ENCODE measurements around the gene CCDC30.

The CCDC30 gene

DNA sequence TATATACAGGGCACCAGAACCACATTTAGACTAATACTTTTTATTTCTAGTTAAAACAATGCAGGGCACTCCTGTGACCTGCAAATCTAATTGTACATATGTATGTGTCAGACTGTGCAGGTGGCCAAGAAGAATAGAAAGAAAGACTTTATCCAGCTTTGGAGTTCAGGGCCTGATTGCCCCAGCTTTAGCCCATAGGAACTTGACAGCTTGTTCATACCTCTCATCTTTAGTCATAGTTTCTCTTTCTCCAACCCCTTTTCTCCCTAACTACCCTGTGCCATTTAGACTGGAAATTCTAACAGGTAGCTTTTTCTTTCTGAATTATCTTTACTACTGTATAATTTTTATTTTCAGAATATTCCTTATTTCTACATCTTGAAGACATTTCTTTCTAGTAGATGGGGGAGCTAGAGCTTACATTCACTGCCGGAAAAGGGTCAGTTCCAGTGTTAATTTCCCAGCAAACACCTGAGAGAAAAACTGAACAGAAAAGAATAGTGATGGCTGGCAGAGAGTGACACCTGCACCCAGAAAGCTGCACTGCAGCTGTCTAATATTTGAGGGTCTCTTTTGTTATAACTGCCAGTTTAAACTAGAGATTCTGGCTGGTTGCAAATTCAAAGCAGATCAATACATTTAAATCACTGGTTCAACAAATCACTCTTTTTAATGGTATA lies 227.5 kb downstream of the CCDC30 start:
- DNase-seq (ENCODE audit: low read depth in 2 of 2), result no peak

DNA sequence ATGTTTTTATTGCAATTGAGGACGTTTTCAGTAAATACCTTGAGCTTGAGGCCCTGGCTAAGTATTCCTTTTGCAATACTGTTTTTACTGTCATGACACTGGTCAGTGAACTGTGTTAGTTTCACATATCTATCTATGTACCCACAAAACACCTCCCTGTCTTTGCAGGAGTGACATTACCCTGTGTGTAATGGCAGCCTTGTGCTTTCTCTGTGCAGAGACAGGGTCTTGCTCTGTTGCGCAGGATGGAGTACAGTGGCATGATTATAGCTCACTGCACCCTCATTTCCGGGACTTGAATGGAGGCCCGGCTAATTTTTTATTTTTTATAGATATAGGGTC lies 228.0 kb downstream of the CCDC30 start:
- DNase-seq (ENCODE audit: low read depth in 2 of 2), result no peak

DNA sequence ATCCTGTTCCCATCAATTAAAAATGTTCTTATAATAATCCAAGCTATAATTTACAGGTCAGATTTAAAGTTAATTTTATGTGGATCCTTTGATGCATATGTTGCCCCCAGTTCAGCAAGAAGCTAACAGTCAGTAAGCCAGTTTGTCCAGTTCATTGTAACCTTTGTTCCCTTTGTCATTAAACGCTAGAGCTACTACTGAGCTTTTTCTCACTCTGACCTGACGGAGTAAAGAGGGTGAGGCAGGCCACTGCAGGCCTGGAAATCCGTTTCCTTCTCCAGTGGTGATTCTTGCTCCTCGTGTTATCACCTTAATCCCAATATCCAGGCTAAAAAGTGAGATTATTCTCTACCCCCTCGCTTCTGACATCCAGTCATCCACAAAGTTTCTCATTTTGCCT lies 229.4 kb downstream of the CCDC30 start:
- DNase-seq (ENCODE audit: low read depth in 2 of 2), result no peak

DNA sequence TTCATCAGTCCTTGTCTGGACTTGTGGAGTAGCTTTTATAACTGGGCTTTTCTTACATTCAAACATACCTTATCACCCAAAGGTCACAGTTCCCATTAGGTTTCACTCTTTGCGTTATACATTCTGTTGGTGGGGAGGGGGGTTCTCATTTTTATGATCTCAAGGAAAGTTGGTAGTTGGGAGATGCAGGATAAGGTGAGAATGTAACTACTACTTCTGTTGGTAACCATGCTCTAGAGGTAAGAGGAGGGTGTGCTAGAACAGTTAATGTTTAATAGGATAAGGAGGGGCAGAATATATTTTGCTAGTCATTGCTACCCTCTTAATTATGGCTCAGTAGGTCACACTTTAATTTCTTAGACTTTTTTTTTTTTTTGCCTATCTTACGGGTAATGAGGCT lies 229.8 kb downstream of the CCDC30 start:
- DNase-seq (ENCODE audit: low read depth in 2 of 2), result no peak

DNA sequence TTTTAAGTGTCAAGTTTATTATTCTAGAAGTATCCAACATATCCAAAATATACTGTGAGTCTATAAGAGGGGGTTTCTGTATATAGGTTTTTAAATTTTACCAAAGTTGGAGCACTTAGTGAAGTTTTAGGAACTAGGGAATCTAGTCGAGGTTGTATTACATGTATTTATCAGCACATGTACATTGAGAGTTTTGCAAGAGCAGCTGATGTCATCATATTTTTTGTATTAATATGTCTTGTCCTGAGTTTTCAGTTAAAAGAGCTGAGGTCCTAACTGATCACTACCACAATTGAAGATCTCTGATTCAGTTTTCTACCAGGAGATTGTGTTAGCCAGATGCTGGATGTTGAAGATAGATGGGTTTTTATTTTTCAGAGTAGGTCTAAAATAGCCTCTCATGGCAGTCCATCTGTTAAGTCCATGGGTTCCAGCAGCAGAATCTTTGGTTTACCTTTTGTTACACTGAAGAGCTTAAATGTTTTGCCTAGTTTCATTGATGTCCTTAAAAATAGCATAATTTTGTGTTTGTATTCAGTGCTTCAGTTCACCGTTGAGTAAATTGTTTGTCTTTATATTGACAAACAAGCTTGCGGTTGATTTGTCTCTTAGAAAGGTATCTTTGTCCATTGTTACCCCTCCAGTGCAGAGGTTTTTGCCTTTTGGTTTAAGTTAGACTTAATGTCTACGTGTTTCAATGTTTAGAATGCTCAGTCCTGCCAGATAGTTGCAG lies 235.2 kb downstream of the CCDC30 start:
- no peak for DNase-seq (ENCODE audit: low read depth in 2 of 2)

DNA sequence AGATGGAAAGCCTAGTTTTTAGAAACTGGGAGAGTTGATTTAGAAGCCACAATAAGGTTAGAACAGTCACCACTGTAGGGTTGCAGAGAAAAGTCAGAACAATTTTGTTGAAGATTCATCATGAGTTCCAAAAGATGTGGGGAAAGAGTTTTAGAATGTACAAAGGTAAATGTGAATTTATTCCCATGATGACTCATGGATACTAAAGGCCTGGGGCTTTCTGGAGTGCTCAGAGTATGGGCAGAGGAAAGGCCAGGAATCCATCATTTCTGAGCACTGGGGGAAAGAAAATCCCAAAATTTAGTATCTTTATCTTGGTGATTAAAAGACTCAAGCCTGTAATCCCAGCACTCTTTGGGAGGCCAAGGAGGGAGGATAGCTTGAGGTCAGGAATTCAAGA lies 236.9 kb downstream of the CCDC30 start:
- no peak for DNase-seq (ENCODE audit: low read depth in 2 of 2)

DNA sequence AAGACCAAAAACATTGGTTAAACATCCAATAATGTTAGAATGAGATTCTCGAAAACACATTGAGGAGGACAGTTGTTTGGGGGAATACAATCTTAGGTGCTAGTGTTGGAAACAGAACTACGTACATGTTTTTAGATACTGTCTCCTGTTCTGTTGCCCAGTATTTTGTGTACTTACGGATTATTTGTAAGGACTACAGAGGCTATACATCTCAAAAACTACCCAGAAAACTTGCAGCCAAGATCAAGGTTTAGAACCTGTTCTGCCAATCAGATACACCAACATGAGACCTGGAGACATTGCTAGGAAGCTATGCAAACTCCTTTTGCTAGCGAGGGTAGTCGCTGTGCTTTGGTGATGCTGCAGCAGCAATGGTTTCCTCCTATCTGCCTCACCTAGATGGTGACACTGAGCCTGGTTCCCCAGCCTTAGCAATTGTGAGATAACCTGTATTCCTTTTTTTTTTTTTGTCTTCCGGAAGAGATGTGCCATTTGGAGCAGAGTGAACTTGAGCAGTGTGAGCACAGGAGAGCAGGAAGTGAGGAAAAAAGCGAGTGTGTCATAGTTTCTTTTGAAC lies 240.9 kb downstream of the CCDC30 start:
- DNase-seq (ENCODE audit: low read depth in 2 of 2), result no peak

Measured in stimulated activated CD8-positive, alpha-beta memory T cell treated with anti-CD3 and anti-CD28 coated beads, Interleukin-15, amount 100 ng/mL, for 4 hours (primary cell).